ENCODE data around the gene TBC1D21.

Gene TBC1D21

DNA sequence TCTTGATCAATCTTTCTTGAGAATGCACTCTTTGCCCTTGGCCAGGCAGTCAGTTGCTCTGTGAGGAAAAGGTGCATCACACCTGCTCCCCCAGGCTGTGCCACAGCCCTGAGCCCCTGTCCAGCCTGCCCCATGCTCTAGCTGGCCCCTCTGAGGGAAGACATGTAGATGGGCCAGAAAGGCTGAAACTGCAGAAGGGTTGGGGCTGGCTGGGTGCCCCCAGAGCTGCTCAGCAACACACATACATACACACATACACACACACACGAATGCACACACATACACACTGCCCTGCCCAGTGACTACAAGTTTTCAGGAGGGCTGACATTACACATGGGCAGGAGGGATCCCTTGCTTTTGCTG, 16.4 kb downstream of the TBC1D21 start:
- TF ChIP-seq ZFX (IDR thresholded peaks at IDR 0.05) = no peak
- TF ChIP-seq, protein P1, sequence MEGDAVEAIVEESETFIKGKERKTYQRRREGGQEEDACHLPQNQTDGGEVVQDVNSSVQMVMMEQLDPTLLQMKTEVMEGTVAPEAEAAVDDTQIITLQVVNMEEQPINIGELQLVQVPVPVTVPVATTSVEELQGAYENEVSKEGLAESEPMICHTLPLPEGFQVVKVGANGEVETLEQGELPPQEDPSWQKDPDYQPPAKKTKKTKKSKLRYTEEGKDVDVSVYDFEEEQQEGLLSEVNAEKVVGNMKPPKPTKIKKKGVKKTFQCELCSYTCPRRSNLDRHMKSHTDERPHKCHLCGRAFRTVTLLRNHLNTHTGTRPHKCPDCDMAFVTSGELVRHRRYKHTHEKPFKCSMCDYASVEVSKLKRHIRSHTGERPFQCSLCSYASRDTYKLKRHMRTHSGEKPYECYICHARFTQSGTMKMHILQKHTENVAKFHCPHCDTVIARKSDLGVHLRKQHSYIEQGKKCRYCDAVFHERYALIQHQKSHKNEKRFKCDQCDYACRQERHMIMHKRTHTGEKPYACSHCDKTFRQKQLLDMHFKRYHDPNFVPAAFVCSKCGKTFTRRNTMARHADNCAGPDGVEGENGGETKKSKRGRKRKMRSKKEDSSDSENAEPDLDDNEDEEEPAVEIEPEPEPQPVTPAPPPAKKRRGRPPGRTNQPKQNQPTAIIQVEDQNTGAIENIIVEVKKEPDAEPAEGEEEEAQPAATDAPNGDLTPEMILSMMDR (conservative IDR thresholded peaks at IDR 0.05) = no peak
- no peak overlapping the region for H3K27ac ChIP-seq

DNA sequence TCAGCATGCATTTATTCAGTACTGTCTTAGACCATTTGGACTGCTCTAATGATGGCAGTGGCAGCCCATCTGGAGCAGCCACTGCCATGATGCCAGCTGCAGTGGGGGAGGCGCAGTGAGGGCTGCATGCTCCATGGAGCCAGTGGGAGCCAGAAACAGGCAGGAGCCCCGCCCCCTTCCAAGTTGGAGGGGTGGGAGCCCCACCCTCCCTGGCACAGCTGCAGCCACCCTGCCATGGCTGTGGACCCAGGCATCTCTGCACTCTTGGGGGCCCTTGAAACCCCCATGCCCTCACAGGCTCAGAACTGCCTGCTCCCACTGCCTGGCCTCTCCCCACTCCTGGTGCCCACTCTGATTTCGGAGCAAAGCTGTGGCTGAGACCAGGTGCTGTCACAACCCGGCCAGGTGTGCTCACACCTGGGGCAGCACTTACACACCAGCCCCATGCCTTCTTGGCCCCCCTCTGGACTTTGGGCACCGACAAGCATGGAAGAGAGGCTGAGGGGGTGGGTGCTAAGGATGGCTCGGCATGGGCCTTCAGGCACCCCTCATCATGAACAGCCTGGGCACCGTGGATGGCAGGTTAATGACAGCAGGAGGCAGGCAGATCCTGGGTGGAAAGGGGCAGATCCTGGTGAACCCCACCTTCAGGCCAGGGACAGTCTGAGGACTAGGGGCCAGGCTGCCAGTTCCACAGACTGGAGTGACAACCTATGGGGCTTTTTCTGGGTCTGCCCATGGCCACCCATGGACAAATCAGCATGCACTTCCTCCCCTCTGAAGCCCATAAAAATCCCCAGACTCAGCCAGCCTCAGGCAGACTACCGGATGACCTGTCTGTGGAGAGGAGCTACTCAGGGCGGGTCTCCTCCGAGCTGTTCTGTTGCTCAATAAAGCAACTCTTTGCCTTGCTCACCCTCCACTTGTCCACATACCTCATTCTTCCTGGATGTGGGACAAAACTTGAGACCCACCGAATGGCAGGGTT, 18.3 kb downstream of the TBC1D21 start:
- TF ChIP-seq, protein P1 (conservative IDR thresholded peaks at IDR 0.05) = no peak
- no peak for TF ChIP-seq ZFX (IDR thresholded peaks at IDR 0.05)
- no peak overlapping the region for H3K27ac ChIP-seq

DNA sequence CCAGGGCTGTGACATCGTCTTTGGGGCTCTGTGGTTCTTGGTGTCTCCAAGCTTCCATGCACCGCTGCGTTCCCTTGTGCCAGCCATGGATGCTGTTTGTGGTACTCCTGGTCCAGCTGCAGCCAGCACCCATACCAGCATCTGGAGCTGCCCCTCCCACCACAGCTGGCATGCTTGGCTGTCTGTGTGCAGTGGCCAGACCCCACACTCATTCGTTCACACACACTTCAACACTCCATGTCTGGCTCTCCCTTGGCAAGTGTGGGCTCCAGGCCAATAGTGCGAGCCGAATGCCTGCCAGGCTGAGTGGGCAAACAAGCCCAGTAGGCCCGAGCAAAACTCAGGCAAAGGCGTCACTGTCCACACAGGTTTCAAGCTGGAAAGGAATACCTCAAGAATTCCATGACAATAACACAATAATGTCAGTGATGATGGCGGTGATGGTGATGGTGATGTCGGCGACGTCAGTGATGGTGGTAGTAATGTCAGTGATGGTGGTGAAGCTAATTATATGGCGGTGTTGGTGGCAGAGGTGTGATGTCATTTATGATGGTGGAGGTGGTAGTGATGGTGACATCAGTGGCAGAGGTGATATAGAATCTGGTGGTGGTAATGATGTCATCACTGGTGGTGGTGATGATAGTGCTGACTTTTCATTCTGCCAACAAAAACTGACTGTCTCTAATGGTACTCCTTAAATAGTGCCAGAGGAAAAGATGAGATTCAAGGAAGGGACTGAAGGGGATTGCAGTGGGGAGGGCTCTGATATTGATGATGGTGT, 19.3 kb downstream of the TBC1D21 start:
- no peak overlapping the region for H3K27ac ChIP-seq
- no peak for TF ChIP-seq ZFX (IDR thresholded peaks at IDR 0.05)
- TF ChIP-seq, protein P1 (conservative IDR thresholded peaks at IDR 0.05) = no peak

DNA sequence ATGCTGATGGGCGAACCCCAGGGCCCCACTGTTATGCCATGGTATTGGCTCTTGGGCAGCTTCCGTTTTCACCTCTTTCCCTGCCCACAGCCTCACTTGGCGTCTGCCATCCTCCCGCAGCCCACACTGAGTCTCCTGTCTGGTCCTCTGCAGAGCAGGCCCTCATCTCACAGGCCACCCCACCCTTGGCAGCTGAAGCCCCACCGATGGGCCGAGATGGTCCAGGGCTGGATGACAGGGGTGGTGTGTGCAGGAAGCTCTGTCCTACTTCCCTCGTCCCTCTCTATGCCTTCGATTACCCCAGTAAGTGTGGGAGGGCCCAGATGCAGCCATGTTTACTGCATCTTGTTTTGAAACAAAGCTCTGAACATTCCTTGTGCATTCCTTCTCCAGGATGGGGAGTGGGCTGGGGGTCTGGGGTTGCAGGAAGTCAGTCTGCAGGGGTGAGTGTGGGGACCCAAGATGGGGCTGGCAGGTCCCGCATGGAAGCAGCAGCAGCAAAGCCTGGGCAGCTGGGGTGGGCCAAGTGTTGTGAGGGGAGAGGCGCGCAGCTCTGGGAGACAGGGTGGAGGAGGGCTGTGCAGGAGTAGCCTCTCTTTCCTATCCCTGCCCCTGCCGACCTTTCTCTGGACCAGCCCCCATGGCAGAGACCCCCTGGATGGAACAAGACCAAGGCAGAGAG, 20.9 kb downstream of the TBC1D21 start:
- no peak overlapping the region for H3K27ac ChIP-seq
- TF ChIP-seq, protein P1 (conservative IDR thresholded peaks at IDR 0.05) = no peak
- TF ChIP-seq ZFX (IDR thresholded peaks at IDR 0.05) = no peak

DNA sequence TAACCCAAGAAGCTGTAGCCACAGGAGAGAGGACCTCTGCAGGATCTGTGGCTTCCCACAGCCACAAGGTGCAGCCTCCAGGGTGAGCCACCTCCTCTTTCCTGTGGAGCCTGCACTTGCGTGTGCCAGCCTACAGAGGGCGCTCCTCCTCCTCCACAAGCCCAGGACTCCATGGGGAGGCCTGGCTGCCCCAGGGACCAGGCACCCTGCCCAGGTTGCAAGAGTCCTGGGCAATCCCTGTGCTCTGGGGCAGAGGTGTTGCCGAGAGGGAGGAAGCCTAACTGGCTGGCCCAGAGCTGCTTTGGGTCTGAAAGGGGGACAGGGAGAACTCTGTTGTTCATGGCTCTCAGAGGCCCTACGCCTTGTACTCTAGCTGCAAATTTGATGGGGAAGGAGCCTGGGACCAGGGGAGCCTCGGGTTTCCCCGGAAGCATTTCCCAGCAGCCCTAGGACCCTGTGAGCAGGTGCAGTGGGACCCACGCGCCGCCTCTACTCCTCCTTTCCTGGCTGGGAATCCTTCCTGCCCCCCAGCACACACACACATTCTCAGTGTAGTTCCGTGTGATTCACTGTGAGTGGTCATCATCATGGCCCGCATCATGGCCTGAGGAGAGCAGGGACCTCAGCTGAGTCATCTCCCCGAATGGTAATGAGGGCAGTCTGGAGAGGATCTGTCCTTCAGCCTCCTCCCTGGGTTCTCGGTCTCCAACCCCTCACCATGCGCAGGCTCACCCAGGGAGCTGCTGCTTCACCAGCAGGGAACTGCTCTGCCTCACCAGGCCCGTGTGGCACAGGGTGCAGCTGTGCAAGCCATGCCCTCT, 24.3 kb downstream of the TBC1D21 start:
- no peak overlapping the region for H3K27ac ChIP-seq
- no peak for TF ChIP-seq ZFX (IDR thresholded peaks at IDR 0.05)
- TF ChIP-seq, protein P1 (conservative IDR thresholded peaks at IDR 0.05) = peak; percentile 99

DNA sequence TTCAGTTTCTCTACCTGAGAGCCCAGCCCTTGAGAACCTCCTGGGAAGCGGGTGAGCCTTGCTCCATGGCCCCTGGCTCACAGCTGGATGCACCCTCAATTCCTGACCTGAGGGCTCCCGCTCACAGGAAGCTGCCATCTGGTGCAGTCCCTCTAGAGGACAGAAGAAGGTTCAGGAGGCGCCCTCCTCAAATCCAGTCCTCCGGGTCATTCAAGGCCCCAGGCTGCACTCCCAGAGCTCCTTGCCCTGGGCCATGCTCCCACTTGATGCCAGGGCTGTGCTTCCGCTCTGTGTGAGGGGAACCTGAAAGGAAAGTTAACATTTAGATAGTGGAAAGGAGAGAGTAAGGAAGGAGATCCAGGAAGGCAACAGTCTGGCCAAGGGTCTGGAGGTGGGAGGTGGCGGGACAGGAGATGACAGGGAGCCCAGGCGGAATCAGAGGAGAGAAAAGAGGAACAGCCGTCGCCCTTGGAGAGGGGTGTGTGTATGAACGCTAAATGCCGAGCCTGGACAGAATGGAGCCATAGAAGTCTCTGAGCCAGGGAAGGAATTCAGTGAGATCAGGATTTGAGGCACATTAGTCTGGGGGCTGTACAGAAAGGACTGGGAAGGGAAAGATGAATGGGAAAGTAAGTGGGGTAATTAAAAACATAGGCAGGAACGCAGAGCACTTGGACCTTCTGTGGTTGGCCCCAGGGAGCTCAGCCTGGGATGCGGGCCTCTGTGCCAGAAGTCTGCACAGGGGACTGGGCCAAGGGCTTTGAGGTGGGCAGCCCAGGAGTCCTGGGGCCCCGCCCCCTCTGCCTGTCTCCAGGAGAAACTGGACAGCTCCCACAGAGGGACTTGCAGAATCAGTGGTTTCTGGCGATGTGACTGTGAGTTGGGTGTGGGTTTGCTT, 26.1 kb downstream of the TBC1D21 start:
- no peak for TF ChIP-seq ZFX (IDR thresholded peaks at IDR 0.05)
- TF ChIP-seq, protein P1 (conservative IDR thresholded peaks at IDR 0.05) = no peak

More for the DNA sequence above, 26.1 kb downstream of the TBC1D21 start:
- no peak overlapping the region for H3K27ac ChIP-seq

Data from C4-2B (cell line).